ENCODE data around the gene REC8.

The REC8 gene

GRCh38 chr14:24135584-24135833, 36.4 kb upstream of the REC8 start:
- peak overlapping the region; percentile 86 for H3K27ac ChIP-seq
- no peak for TF ChIP-seq CTCF (conservative IDR thresholded peaks at IDR 0.05)

GRCh38 chr14:24135834-24136683, 35.8 kb upstream of the REC8 start, which contains the start of gene PSME1:
PSME1 (plus strand) TSS chr14:24136194; CDS start chr14:24136263, 69 bp downstream.
- H3K27ac ChIP-seq = peak within 1 kb of the TSS; percentile 86

GRCh38 chr14:24136684-24137528, 35.0 kb upstream of the REC8 start:
- no peak for TF ChIP-seq CTCF (conservative IDR thresholded peaks at IDR 0.05)
- H3K27ac ChIP-seq = peak overlapping the region; percentile 86

More at GRCh38 chr14:24135834-24136683, 35.8 kb upstream of the REC8 start, which contains the start of gene PSME1:
- TF ChIP-seq CTCF (conservative IDR thresholded peaks at IDR 0.05) = no peak

DNA sequence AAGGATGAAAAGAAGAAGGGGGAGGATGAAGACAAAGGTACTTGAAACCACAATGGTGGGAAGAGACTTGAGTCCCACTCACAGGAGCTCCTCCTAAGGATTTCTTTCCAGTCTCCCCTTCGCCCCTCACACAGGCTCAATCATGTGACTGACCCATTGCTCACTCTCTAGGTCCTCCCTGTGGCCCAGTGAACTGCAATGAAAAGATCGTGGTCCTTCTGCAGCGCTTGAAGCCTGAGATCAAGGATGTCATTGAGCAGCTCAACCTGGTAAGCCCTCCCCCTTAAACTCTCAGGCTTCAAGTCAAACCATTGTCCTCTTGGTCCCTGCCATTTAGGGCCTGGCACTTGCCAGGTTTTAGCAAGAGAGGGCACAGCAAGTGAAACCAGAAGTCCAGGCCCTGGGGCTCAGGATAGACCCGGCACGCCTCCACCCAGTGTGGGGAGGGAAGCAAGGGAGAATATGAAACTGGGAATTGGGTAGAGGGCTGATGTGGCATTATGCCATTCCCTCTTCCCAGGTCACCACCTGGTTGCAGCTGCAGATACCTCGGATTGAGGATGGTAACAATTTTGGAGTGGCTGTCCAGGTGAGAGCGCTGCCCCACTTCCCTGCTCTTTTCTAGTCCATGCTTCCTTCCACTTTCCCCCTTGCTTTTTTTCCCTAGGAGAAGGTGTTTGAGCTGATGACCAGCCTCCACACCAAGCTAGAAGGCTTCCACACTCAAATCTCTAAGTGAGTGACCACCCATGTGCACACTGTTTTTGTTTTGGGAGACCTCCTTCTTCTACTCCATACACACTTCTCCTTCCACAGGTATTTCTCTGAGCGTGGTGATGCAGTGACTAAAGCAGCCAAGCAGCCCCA, 34.1 kb upstream of the REC8 start:
- TF ChIP-seq CTCF (conservative IDR thresholded peaks at IDR 0.05) = no peak
- H3K27ac ChIP-seq = peak overlapping the region; percentile 86

- no peak for TF ChIP-seq CTCF (conservative IDR thresholded peaks at IDR 0.05)
- peak overlapping the region; percentile 90 for H3K27ac ChIP-seq
Measured at GRCh38 chr14:24138396-24139271, 33.2 kb upstream of the REC8 start.

DNA sequence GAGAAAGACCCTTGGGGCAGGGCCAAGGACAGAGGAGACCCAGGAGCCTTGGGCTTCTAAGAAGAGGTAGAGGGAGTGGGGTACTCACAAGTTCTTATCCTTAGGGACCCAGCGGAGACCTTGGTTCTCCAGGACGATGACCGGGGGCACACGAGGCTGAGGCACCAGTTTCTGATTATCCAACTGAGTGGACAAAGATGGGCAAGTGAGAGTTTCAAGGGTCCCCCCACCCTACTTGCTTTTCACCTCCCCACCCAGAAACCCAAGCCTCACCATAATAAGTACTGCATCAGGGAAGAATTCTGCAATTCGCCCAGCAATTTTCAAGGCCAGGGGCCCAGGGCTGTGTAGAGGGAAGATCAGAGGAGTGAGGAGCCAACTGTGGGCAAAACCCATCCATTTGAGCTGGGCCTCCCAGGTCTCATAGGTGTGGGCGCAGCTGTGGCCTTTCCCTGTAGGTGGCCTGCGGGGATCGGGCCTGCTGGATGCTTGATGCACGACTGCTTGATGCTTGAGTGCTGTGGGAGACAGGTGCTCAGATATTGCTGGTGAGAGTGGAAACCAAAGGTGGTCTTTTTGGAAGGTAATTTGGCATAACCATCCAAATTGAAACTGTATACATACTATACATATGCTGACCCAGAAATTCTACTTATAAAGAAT, 32.5 kb upstream of the REC8 start:
- peak overlapping the region; percentile 90 for H3K27ac ChIP-seq
- TF ChIP-seq CTCF (conservative IDR thresholded peaks at IDR 0.05) = no peak

All from VCaP (cell line).